NOMO-1 (cell line): ENCODE data around the gene ANKRD29.
"Not testable (repeated sequence)": the region's sequence is repeated elsewhere in the genome, so short reads cannot be mapped to it uniquely, and the experiment has no call there.

Source experiments
- DNase-seq, 2 experiments: peaks; one replicate each; lab custom pipeline; 2025; ENCODE audit not compliant: unreplicated experiment in 2 of 2; lab: John Stamatoyannopoulos, UW

The ANKRD29 gene

DNA sequence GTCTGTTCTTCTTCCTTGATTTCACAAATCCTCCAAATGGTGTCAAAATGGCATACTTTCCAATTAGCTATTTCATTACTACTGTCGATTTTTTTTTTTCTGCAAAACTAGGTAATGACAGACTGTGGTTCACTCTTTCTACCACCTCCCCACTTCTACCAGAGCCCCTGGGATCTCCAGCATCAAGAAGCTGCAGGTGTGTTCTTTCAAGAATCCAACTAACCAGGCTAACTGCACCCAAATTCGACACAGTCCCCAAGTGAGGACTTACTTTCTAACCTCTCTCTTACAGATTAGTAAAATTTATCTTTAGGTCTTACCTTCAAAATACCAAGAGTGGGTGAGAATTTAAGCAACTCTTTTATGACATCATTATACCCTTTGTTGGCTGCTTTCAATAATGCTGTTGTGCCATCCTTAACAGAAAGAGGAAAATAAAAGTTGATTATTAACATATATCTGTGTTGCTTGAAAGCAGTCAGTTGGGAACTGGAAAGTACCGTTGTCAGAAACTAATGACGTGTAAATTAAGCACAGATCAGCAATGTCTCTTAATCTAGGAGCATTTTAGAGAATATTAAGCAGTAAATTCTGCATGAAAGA is 45.2 kb downstream of the ANKRD29 start:
- no peak for DNase-seq

DNA sequence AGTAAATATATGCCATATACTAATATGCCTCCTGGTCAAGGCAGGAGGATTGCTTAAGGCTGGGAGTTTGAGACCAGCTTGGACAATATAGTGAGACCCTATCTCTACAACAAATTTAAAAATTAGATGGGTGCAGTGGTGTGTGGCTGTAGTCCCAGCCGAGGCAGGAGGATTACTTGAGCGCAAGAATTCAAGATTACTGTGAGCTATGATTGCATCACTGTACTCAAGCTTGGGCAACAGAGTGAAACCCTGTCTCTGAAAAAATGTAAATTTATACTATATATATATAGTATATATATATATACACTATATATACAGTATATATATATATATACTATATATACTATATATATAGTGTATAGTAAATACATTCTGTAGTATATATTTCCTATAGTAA is 46.5 kb downstream of the ANKRD29 start:
- peak; percentile 25 to 27 for DNase-seq

- no peak for DNase-seq
Observed at GRCh38 chr18:23614891-23615290, 47.8 kb downstream of the ANKRD29 start.

DNA sequence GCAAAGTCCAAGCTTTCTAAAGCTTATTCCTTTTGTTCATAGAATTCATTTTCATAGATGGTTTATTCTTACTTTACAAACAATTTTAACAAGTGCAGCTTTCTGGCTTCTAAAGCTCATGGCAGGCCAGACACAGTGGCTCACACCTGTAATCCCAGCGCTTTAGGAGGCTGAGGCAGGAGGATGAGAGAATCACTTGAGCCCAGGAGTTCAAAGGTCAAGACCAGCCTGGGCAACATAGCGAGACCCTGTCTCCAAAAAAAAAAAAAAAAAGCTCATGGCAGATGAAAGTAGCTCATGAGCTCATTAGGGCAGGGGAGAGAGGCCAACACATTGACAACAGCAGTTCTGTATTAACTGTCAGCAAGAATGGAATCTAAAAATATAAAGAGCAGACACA is 48.3 kb downstream of the ANKRD29 start:
- no peak for DNase-seq

DNA sequence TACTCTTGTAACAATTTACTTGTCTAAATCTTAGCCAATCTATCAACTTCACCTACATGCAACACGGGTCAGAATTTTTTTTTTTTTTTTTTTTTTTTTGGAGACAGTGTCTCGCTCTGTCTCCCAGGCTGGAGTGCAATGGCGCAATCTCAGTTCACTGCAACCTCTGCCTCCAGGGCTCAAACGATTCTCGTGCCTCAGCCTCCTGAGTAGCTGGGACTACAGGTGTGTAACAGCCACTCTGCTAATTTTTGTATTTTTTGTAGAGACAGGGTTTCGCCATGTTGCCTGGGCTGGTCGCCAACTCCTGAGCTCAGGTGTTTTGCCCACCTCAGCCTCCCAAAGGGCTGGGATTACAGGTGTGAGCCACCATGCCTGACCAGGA is 49.6 kb downstream of the ANKRD29 start:
- DNase-seq = not testable (repeated sequence)

DNA sequence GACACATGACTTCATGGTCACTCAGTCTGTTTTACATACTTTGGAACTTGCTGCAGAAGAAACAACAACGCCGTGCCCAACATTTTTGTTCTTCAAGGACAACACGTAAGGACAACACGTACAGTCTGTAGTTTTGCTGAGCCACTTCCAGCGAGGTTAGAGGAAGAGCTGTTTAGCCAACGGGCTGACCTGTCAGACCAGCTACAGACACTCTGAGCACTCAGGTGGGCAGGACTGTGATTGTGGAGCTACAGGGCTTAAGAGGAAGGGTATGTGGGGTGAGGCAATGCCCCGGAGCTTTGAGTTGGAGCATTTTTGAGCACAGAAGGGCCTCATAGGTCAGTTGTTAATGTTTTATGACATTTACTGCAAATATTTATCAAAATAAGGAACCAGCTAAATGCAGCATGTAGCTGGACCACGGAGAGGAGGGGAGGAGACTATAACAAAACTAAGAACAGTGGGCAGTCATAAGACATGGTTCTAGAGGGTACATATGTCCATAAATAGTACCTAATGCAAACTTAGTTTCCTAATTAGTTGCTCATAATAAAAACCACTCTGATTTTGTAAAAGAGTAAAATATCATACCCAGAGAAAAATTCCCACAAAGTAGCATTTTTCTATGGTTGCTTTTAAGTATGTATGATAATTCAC is 50.1 kb downstream of the ANKRD29 start:
- peak in 1 of 2 experiments; percentile 18 for DNase-seq

- DNase-seq = no peak
Observed at GRCh38 chr18:23609390-23610023, 53.2 kb downstream of the ANKRD29 start.

- DNase-seq = no peak
Observed at GRCh38 chr18:23608211-23608610, 54.5 kb downstream of the ANKRD29 start.

- DNase-seq = no peak
Observed at GRCh38 chr18:23605941-23606340, 56.8 kb downstream of the ANKRD29 start.

GRCh38 chr18:23599809-23600208 is 62.9 kb downstream of the ANKRD29 start:
- DNase-seq = no peak

DNA sequence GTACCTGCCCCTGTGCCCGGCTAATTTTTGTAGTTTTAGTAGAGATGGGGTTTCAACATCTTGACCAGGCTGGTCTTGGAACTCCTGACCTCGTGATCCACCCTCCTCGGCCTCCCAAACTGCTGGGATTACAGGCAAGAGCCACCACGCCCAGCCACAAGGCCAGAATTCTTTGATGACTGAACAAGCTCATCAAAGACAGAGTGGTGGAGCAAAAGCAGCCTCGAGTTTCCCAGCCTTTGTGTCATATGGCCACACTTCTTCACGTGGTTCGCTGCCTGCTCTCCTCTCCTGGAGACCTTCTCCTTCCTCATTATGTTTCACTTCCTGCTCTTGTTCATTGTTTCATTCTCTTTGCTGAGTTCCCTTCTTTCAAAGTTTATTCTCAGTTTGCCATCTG is 66.5 kb downstream of the ANKRD29 start:
- peak; percentile 56 to 89 for DNase-seq

DNA sequence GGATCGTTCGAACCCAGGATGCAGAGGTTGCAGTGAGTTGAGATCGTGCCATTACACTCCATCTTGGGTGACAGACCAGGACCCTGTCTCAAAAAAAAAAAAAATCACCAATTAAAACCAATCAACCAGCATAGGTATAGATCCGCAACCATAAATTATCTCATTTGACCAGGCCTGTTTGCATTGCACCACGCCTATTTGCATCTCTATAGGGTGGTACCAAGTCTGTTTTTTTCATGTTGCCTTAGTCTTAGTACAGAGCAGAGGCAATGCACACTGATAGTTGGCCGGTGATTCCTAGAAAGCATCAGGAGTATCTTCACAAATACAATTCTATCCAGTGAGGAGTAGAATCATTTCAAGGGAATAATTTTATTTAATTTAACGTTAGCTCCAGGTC is 67.1 kb downstream of the ANKRD29 start:
- no peak for DNase-seq

DNA sequence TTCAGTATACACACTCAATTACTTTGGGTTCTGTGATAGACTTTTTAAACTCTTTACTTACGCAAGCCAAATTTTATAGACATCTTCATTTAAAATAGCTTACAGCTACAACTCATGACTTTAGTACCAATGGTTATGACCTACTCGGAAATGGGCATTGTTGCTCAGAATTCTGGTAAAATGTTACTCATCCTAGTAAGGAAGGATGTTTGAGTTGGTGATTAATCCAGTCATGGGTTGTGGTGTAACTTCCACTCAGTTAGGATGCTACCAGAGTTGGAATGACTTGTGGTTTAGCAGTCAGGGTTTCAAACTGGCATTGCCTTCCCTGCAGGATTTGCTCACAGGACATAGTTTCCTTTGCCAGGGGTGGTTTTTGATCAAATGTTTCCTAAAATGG is 69.0 kb downstream of the ANKRD29 start:
- no peak for DNase-seq

GRCh38 chr18:23592911-23593310 is 69.8 kb downstream of the ANKRD29 start:
- no peak for DNase-seq

GRCh38 chr18:23591011-23591410 is 71.7 kb downstream of the ANKRD29 start:
- no peak for DNase-seq

DNA sequence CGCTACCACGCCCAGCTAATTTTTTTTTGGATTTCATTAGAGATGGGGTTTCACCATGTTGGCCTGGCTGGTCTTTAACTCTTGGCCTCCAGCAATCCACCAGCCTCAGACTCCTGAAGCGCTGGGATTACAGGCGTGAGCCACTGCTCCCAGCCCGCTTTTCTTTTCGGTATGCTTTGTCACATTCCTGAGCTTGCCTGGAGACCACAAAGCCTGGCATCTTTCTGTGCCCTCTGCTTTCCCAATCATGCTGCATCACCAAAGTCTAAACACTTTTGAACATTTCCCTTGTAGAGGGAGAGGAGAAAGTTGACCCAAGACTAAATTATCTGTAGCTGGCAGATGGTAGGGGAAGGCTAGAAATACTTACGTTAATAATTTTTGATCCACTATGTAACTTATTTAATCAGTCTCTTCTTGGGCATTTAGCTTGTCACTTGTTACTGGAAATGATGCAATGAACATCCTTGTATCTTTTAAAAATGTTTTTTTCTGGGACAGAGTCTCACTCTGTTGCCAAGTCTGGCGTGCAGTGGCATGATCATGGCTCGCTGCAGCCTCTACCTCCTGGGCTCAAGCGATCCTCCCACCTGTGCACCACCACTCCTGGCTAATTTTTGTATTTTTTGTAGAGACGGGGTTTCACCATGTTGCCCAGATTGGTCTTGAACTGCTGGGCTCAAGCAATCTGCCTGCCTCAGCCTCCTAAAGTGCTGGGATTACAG is 73.7 kb downstream of the ANKRD29 start:
- DNase-seq = no peak

GRCh38 chr18:23587220-23587642 is 75.5 kb downstream of the ANKRD29 start:
- DNase-seq = no peak

DNA sequence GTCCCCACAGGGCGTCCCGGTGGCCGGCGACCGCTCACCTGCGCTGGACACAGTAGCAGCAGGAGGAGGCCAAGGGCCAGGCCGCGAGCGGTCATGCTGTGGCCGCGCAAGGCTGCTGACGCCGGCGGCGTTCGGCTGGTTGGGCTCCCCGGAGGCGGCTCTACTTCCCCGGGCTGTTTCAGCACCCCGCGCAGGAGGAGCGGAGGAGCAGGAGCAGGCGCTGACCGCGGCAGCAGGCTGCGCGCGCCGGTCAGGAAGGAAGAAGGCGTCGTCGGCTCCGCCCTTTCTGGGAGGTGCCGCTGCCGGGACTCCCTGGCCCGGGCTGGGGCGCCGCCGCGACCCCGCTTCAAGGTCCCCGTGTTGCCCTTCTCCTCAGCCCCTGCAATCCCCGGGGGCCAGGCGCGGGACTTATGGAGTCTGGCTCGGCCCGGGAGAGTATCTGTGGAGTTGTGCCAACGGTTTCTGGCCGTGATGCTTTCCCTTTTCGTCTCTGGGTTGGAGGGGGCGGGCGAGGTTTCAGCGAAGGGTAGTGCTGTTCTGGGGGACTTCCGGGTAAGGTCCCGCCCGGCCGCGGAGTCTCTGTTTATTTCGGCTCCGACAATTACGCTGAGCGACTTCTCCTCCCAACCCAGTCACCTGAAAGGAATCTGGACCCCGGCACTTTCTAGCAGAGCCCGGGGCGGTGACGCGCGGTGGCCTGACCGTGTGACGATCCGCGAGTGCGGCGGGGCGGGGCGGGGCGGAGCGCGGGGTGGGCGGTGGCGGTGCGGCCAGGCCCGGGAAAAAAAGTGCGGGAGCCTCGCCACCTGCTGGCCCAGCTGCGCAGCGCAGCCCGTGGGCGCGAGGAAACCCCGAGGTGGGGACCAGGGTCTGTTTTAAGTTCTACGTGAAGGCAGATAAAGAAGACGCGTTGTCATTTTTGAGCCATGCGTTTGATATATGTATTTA is 76.2 kb downstream of the ANKRD29 start, which contains the start of gene NPC1:
TSS of gene NPC1 (minus strand) at position 258 of the 948 bp plus-strand sequence. CDS start at position 95, 163 bp downstream.
- DNase-seq = peak; percentile 86 to 92

DNA sequence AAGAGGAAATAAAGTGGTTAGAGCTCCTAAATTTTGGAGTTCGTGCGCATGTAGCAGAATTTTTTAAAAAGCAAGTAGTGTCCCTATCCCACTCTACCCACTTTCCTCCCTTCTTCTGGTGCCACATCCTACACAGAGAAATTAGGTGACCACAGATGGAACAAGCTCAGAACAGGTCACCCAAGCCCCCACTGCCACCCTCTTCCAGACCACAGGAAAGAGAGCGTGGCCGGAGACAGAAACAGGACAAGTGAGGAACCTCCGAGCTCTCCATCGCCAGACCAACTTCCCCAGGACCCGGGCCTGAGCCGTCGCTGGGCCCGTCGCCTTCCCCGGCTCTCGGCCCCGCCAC is 76.8 kb downstream of the ANKRD29 start:
- DNase-seq = no peak
